GM18951 (cell line): ENCODE measurements around the gene CCNH.

Source experiments
- POLR2A ChIP-seq: IDR thresholded peaks from 4 replicates; pipeline ENCODE4 v1.6.1; 2011; ENCODE audit warnings: mild to moderate bottlenecking; ENCODE audit not compliant: insufficient read length, insufficient read depth; ENCODE audit errors: extremely low read depth
- in situ Hi-C: fragments of 300-500 bp; cut with MboI; formaldehyde crosslinking; loops from one replicate; pipeline ENCODE4 v1.12.0; 2022; ENCODE audit warnings: low sequenced_read_pairs, mixed read lengths, inconsistent platforms; ENCODE audit not compliant: unreplicated experiment

Gene CCNH

DNA sequence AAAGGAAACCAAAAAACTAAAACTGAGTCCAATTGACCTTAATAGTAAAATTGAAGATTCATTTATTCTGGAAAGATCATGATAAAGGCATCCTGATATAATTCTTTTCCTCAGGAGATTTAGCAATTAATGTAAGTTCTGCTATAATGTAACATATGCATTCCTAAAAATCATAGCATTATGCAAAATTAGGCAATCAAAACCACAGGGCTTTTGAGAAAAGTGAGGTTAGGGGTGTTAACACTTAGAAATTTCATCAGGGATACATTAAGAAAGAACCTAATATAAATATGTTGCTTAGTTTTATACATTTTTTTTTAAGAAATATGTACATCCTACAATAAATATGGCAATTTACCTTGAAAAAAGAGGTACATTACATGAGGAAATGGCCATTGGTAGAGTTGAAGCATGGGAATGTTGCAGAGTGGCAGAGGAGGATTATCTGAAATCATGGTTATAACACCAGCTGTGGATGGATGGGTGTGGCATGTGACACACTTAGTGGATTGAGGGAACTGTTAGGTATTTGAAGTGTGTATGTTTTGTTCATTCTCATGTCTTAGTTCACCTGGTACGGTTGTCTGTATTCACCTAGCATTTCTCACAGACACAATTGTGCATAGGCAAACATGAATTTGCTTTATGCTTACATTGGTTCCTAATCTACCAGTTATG, 51.1 kb downstream of the CCNH start:
- in situ Hi-C loops = no loop called here
- TF ChIP-seq POLR2A = no peak

DNA sequence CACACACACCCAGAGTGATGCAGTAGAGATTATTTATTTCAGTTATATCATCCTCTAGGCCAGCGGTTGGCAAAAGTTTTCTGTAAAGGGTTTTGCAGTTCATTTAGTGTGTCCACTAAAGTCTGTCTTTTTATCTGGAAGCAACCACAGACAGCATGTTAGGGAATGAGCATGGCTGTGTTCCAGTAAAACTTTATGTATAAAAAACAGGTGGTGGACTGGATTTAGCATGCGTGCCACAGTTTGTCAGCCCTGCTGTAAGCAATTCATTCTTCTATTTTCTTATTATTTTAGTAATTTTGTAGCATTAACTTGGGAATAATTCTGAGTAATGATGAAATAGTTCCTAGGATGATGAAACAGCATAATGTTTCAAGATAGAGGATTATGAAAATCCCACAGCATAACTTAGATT, 51.7 kb downstream of the CCNH start:
- in situ Hi-C loops = no loop called here
- TF ChIP-seq POLR2A = no peak

DNA sequence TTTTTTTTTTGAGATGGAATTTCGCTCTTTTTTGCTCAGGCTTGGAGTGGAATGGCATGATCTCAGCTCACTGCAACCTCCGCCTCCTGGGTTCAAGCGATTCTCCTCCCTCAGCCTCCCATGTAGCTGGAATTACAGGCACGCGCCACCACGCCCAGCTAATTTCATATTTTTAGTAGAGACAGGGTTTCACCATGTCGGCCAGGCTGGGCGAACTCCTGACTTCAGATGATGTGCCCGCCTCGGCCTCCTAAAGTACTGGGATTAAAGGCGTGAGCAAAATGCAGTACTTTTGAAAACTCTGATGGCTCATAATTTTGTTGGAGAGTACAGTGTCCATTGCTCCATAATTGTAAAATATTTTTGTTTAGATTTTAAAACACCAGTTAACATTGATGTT, 52.6 kb downstream of the CCNH start:
- TF ChIP-seq POLR2A = no peak
- in situ Hi-C loops = no loop called here

DNA sequence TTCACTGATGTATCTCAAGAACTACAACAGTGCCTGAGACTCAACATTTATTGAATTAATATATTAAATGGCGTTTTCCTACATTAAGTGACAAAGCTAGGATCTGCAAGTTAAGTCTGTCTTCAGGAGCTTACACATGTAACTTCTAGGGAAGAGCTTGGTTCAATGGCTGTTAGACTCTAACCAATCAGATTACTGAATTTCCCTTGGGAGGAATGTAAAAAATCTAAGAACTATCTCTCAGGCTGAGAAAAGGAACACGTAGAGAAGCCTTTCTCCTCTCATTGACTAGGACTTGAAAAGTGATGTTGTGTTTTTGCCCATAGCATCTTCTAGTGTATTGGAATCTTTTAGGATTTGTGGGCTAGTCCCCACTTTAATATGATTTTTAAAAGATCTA, 53.6 kb downstream of the CCNH start:
- no peak for TF ChIP-seq POLR2A
- in situ Hi-C loops = no loop called here

DNA sequence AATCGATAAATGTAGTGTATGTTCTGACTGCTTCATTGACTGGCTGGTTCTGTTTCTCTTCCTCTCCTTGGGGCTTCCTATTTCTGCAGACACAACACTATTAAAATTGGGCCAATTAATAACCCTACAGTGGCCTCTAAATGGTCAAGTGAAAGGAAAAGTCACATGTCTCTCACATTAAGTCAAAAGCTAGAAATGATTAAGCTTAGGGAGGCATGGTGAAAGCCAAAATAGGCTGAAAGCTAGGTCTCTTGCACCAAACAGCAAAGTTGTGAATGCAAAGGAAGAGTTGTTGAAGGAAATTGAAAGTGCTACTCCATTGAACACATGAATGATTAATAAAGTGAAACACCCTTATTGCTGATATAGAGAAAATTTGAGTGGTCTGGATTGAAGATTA, 58.2 kb downstream of the CCNH start:
- no peak for TF ChIP-seq POLR2A
- in situ Hi-C loops = no loop called here

DNA sequence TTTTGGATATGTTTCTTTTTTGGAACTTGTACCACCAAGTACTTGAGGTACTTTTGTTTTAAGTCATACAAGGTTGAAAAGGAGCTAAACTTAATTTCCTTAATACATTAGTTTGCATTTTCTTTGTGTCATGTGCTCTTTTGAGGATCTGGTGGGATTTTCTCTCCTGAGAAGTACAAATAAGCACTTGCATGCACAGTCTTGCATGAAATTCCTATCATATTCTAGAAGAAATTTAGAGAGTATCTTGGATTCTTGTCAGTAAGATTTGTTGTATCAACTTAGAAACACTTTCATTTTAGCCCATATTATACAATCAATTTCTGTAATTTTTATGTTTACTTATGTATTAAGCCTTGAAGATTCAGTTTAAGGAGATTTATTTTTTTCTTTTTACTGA, 64.9 kb downstream of the CCNH start:
- in situ Hi-C loops = no loop called here
- TF ChIP-seq POLR2A = no peak

DNA sequence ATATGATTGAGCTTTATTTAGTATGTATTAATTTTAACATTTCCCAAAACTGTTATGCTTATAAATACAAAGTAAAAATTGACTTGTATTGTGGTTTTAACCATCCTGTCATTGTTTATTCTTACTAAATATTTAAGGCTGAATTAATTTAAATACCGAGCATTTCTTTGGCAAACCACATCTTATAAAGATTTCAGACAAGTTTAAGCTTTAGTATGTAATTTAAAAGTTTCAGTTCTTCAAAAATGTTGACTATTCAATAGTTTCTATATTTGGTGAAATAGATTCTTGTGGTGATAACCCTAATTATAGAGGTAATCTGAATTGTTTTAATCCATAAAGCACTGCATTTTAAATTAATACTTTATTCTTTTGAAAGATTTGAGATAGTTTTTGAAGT, 65.5 kb downstream of the CCNH start:
- no peak for TF ChIP-seq POLR2A
- in situ Hi-C loops = no loop called here
